Fibroblast of lung (primary cell): ENCODE measurements around the gene CBFA2T3.

Source experiments
- EZH2 ChIP-seq: IDR thresholded peaks from 2 replicates; pipeline ENCODE4 v1.5.1; 2012; ENCODE audit warnings: low read length, control low read depth, mild to moderate bottlenecking; ENCODE audit errors: missing control alignments
- TF ChIP-seq, protein P1 (sequence below), 2 donors: IDR thresholded peaks in 1 of 2; conservative IDR thresholded peaks in 1 of 2; 1 replicate in 1 of 2; 2 replicates in 1 of 2; pipeline ENCODE4 v1.5.1; 2011 to 2012; ENCODE audit warnings: low read length in 2 of 2, control low read depth in 1 of 2, inconsistent platforms in 1 of 2, low read depth in 1 of 2, mild to moderate bottlenecking in 1 of 2

DNA sequence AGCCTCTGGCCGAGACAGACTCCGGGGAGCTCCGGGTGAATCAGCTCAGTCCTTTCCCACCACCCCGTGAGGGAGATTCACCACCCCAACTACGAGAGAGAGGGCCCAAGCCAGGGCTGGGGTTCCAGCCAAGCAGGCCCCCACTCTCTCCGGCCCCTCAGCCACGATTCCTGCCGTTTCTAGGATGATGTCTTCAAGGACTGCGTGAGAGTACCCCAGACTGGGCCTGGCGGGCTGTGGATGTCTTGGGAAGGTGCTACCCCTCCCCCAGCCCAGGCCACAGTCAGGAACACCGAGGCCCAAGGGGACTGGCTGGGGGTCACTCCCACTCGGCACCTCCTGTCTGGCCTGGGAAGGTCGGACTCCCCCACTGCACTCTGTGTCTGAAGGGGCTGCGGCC lies 89.0 kb downstream of the CBFA2T3 start:
- TF ChIP-seq, protein P1, sequence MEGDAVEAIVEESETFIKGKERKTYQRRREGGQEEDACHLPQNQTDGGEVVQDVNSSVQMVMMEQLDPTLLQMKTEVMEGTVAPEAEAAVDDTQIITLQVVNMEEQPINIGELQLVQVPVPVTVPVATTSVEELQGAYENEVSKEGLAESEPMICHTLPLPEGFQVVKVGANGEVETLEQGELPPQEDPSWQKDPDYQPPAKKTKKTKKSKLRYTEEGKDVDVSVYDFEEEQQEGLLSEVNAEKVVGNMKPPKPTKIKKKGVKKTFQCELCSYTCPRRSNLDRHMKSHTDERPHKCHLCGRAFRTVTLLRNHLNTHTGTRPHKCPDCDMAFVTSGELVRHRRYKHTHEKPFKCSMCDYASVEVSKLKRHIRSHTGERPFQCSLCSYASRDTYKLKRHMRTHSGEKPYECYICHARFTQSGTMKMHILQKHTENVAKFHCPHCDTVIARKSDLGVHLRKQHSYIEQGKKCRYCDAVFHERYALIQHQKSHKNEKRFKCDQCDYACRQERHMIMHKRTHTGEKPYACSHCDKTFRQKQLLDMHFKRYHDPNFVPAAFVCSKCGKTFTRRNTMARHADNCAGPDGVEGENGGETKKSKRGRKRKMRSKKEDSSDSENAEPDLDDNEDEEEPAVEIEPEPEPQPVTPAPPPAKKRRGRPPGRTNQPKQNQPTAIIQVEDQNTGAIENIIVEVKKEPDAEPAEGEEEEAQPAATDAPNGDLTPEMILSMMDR (conservative IDR thresholded peaks at IDR 0.05 in 1 of 2, IDR thresholded peaks at IDR 0.05 in 1 of 2; ENCODE audit: low read depth in 1 of 2, low read length in 2 of 2) = no peak
- TF ChIP-seq EZH2 = no peak
